HepG2 (cell line): ENCODE measurements around the gene SOX4. TPM values are rescaled to one million over a fixed set of nuclear protein-coding genes. Genes with fewer than 3 reads are reported as not detected.

ENCODE experiments used
- ARNTL ChIP-seq: sonication (generic); formaldehyde crosslinking; IDR thresholded peaks from 2 replicates; pipeline ENCODE4 v1.4.0; 2020; ENCODE audit warnings: mild to moderate bottlenecking, missing genetic modification reagents
- ATF1 ChIP-seq: IDR thresholded peaks from 2 replicates; pipeline ENCODE4 v1.6.1; 2016; ENCODE audit warnings: mild to moderate bottlenecking, control low read depth
- KLF11 ChIP-seq: IDR thresholded peaks from 2 replicates; pipeline ENCODE4 v1.6.1; 2016; ENCODE audit warnings: missing compliant biosample characterization
- MEF2D ChIP-seq: sonication (generic); formaldehyde crosslinking; IDR thresholded peaks from 2 replicates; pipeline ENCODE4 v1.5.1; 2020; ENCODE audit warnings: mild to moderate bottlenecking, missing genetic modification reagents
- NFIB ChIP-seq: sonication (generic); formaldehyde crosslinking; IDR thresholded peaks from 2 replicates; pipeline ENCODE4 v1.9.0; 2021; ENCODE audit warnings: missing genetic modification reagents, mild to moderate bottlenecking, borderline replicate concordance
- NRL ChIP-seq: sonication (generic); formaldehyde crosslinking; IDR thresholded peaks from 2 replicates; pipeline ENCODE4 v1.5.0; 2020; ENCODE audit warnings: missing genetic modification reagents, mild to moderate bottlenecking, moderate library complexity, borderline replicate concordance
- PAWR ChIP-seq: sonication (generic); formaldehyde crosslinking; IDR thresholded peaks from 2 replicates; pipeline ENCODE4 v1.4.0; 2020; ENCODE audit warnings: missing genetic modification reagents, mild to moderate bottlenecking, borderline replicate concordance
- PHF5A ChIP-seq: IDR thresholded peaks from one replicate; pipeline ENCODE4 v1.6.1; 2018; ENCODE audit warnings: low read depth, missing genetic modification reagents; ENCODE audit not compliant: unreplicated experiment
- SRSF1 ChIP-seq: fragments of 200-400 bp; formaldehyde crosslinking; optimal IDR thresholded peaks from 2 replicates; pipeline ENCODE3; 2017; ENCODE audit warnings: mild to moderate bottlenecking, low read depth, low read length, moderate library complexity
- SYNCRIP ChIP-seq: fragments of 200-400 bp; formaldehyde crosslinking; IDR thresholded peaks from 2 replicates; pipeline ENCODE4 v1.6.1; 2018; ENCODE audit warnings: mild to moderate bottlenecking, low read depth, low read length; ENCODE audit not compliant: insufficient read depth
- U2AF2 ChIP-seq: fragments of 200-400 bp; formaldehyde crosslinking; IDR thresholded peaks from 2 replicates; pipeline ENCODE4 v1.6.1; 2017; ENCODE audit warnings: low read depth, mild to moderate bottlenecking, low read length
- ZFP36 ChIP-seq: fragments of 150-350 bp; IDR thresholded peaks from 2 replicates; pipeline ENCODE4 v1.6.1; 2018; ENCODE audit warnings: borderline replicate concordance, low read length, low read depth; ENCODE audit not compliant: partially characterized antibody
- ZNF614 ChIP-seq: IDR thresholded peaks from 2 replicates; pipeline ENCODE4 v1.6.1; 2018; ENCODE audit warnings: missing biosample characterization, missing genetic modification reagents, inconsistent platforms, borderline replicate concordance
- ZNF782 ChIP-seq: sonication (generic); formaldehyde crosslinking; IDR thresholded peaks from 2 replicates; pipeline ENCODE4 v1.4.0; 2020; ENCODE audit warnings: missing genetic modification reagents, mild to moderate bottlenecking, borderline replicate concordance
- polyA plus RNA-seq, 8 experiments: library from polyadenylated mRNA; depleted of rRNA in 3 of 8; stranded (reverse) in 7 of 8; unstranded in 1 of 8; fragments of >200 nt; fragmentation: Illumina TruSeq in 4 of 8; extraction: Trizol in 4 of 8; gene quantifications; 2 replicates each; pipeline versions ENCODE4 v1.2.1 to v1.2.3, GENCODE V29; 2011 to 2016; ENCODE audit warnings: low read depth in 4 of 8, missing spikeins in 1 of 8, mixed read lengths in 1 of 8; ENCODE audit not compliant: insufficient read depth in 1 of 8
- total RNA-seq, 5 experiments: library from RNA; depleted of rRNA; stranded (reverse); fragments of >200 nt; fragmentation: Illumina TruSeq; extraction: Trizol; gene quantifications; 2 replicates each; pipeline ENCODE4 v1.2.3, GENCODE V29; 2016; ENCODE audit warnings: low read depth in 1 of 5
- TF ChIP-seq, protein P1 (sequence below): sonication (generic); formaldehyde crosslinking; conservative IDR thresholded peaks from 2 replicates; pipeline ENCODE4 v1.8.0; 2022; ENCODE audit warnings: low read depth, missing genetic modification reagents
- TF ChIP-seq, protein P2 (sequence below): sonication (generic); formaldehyde crosslinking; IDR thresholded peaks from 2 replicates; pipeline ENCODE4 v1.8.1; 2023; ENCODE audit warnings: mild to moderate bottlenecking, inconsistent platforms, moderate library complexity, missing genetic modification reagents, borderline replicate concordance
- TF ChIP-seq, protein P3 (sequence below): sonication (generic); formaldehyde crosslinking; conservative IDR thresholded peaks from 2 replicates; pipeline ENCODE4 v1.4.0; 2020; ENCODE audit warnings: missing genetic modification reagents
- TF ChIP-seq, protein P4 (sequence below), 2 experiments: sonication (generic) in 1 of 2; formaldehyde crosslinking in 1 of 2; IDR thresholded peaks; 2 replicates each; pipeline versions ENCODE4 v1.4.0 to v1.6.1; 2016 to 2020; ENCODE audit warnings: borderline replicate concordance in 1 of 2, low read depth in 1 of 2, mild to moderate bottlenecking in 1 of 2, missing genetic modification reagents in 1 of 2

Gene SOX4
- total and polyA plus RNA-seq, 2 of the 13 experiments (the other 11 are each of a cell fraction or from before 2014, with no cell fraction given), result 2.6 to 3.4 TPM

DNA sequence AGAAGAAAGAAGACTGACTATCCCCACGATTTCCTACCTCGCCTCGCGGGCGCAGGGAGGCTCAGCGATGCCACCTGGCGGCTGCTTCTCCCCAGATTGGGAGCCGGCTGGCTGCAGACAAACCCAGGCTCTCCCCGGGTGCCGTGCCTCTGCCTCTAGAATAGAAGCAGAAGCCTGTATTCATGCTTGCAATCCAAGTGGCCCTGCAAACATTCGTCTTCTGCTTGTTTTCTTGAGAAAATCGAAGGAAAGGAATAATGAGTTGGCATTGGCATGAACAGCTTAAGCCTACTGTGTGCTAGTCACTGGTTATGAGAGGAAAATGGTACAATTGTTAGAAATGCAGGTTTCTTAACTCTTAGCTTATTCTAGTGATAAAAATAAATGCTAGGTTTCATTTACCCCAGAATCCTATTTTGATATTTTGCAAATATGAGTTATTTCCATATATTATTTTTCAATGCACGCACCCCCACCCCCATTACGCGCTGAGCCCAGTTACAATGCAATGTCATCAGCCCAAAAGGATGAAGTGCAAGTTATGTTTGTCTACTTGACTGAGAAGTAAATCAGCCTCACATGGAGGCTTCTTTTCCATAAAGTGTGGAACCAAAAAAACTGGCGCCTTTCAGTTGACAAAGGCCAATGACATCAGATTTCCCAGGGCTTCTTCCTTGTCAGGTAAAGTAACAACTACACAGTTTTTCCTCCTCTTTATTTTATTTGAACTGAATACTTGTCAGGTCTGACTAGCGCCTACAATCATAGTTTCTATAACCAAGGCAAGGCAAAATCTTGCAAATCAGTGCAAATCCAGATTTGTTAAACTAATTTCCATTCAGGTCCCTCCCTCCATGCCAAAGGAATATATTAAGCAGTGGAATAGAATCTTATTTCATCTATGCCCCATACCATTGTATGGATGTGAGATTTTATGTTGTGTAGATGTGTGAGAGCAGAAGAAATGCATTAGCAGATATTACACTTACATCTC lies 3.9 kb upstream of the SOX4 start (continued):
- TF ChIP-seq, protein P1, sequence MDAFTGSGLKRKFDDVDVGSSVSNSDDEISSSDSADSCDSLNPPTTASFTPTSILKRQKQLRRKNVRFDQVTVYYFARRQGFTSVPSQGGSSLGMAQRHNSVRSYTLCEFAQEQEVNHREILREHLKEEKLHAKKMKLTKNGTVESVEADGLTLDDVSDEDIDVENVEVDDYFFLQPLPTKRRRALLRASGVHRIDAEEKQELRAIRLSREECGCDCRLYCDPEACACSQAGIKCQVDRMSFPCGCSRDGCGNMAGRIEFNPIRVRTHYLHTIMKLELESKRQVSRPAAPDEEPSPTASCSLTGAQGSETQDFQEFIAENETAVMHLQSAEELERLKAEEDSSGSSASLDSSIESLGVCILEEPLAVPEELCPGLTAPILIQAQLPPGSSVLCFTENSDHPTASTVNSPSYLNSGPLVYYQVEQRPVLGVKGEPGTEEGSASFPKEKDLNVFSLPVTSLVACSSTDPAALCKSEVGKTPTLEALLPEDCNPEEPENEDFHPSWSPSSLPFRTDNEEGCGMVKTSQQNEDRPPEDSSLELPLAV (CRISPR knock-in tag), result no peak
- TF ChIP-seq, protein P2, sequence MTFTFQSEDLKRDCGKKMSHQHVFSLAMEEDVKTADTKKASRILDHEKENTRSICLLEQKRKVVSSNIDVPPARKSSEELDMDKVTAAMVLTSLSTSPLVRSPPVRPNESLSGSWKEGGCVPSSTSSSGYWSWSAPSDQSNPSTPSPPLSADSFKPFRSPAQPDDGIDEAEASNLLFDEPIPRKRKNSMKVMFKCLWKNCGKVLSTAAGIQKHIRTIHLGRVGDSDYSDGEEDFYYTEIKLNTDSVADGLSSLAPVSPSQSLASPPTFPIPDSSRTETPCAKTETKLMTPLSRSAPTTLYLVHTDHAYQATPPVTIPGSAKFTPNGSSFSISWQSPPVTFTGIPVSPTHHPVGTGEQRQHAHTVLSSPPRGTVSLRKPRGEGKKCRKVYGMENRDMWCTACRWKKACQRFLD (CRISPR knock-in tag), result no peak
- TF ChIP-seq ATF1 (CRISPR knock-in tag), result no peak
- no peak for TF ChIP-seq ARNTL (CRISPR knock-in tag)
- TF ChIP-seq PAWR (CRISPR knock-in tag), result 0 out of 2 replicates have a peak, but pooled peaks have one; percentile 59
- no peak for TF ChIP-seq SYNCRIP
- peak; percentile 31 for TF ChIP-seq ZFP36
- no peak for TF ChIP-seq KLF11
- TF ChIP-seq NFIB, result no peak
- peak; percentile 53; the same call in 1 of the 2 replicates for TF ChIP-seq ZNF614 (CRISPR knock-in tag)
- TF ChIP-seq, protein P3, sequence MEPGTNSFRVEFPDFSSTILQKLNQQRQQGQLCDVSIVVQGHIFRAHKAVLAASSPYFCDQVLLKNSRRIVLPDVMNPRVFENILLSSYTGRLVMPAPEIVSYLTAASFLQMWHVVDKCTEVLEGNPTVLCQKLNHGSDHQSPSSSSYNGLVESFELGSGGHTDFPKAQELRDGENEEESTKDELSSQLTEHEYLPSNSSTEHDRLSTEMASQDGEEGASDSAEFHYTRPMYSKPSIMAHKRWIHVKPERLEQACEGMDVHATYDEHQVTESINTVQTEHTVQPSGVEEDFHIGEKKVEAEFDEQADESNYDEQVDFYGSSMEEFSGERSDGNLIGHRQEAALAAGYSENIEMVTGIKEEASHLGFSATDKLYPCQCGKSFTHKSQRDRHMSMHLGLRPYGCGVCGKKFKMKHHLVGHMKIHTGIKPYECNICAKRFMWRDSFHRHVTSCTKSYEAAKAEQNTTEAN (CRISPR knock-in tag), result no peak
- no peak for TF ChIP-seq U2AF2
- TF ChIP-seq ZNF782 (CRISPR knock-in tag), result peak; percentile 81; the same call in 1 of the 2 replicates
- TF ChIP-seq, protein P4, sequence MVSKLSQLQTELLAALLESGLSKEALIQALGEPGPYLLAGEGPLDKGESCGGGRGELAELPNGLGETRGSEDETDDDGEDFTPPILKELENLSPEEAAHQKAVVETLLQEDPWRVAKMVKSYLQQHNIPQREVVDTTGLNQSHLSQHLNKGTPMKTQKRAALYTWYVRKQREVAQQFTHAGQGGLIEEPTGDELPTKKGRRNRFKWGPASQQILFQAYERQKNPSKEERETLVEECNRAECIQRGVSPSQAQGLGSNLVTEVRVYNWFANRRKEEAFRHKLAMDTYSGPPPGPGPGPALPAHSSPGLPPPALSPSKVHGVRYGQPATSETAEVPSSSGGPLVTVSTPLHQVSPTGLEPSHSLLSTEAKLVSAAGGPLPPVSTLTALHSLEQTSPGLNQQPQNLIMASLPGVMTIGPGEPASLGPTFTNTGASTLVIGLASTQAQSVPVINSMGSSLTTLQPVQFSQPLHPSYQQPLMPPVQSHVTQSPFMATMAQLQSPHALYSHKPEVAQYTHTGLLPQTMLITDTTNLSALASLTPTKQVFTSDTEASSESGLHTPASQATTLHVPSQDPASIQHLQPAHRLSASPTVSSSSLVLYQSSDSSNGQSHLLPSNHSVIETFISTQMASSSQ (IDR thresholded peaks at IDR 0.05; ENCODE audit: low read depth), result 0 out of 2 replicates have a peak, but pooled peaks have one; percentile 24
- TF ChIP-seq, protein P4 (CRISPR knock-in tag; IDR thresholded peaks at IDR 0.05; ENCODE audit: borderline replicate concordance), result no peak
- TF ChIP-seq PHF5A (CRISPR knock-in tag), result no peak
- TF ChIP-seq NRL (CRISPR knock-in tag), result no peak
- no peak for TF ChIP-seq MEF2D (CRISPR knock-in tag)
- TF ChIP-seq SRSF1, result no peak
